ENCODE measurements around the gene BET1L.

Gene BET1L

DNA sequence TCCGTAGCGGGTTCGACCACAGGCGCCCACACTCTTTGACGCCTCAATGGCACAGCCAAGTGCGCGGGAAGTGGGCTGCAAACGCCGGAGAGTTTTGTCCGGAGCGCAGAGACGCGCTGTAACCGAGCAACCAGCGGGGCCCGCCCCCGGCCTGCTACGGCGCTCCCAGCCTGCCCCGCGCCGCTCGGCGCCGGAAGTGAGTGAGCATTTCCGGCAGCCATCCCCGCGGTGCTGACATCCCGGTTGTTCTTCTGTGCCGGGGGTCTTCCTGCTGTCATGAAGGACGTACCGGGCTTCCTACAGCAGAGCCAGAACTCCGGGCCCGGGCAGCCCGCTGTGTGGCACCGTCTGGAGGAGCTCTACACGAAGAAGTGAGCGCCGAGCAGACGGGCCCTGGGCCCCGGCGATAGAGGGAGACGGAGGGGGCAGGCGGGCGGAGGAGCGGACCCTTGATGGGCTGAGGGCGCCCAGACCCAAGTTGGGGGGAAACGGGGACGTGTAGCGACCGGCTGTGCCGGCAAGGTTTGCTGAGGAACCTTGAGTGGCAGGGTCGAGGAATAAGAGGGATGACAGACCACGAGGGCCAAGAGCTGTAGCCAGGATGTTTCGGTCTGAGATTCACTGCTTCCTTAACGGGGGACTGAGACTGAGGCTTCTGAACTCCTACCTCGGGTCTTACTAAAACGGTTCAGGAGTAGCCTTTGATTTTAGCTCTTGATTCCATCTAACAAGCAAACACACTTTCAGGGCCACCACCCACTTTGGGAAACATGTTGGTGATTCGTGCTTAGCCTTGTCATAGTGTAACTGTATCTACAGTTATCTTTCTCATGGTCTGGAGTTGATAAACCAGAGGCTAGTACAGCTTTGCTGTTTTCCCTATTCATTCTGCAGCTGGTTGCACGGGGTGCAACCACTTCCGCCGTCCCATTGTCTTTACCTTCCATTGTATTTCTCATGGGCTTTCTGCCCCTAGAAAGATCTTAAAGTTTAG lies 29.9 kb upstream of the BET1L start, which contains the start of gene PSMD13:
TSS of gene PSMD13 (plus strand) at position 203 of the 994 bp plus-strand sequence. CDS start at position 277, 74 bp downstream.
- TF ChIP-seq, protein P1, sequence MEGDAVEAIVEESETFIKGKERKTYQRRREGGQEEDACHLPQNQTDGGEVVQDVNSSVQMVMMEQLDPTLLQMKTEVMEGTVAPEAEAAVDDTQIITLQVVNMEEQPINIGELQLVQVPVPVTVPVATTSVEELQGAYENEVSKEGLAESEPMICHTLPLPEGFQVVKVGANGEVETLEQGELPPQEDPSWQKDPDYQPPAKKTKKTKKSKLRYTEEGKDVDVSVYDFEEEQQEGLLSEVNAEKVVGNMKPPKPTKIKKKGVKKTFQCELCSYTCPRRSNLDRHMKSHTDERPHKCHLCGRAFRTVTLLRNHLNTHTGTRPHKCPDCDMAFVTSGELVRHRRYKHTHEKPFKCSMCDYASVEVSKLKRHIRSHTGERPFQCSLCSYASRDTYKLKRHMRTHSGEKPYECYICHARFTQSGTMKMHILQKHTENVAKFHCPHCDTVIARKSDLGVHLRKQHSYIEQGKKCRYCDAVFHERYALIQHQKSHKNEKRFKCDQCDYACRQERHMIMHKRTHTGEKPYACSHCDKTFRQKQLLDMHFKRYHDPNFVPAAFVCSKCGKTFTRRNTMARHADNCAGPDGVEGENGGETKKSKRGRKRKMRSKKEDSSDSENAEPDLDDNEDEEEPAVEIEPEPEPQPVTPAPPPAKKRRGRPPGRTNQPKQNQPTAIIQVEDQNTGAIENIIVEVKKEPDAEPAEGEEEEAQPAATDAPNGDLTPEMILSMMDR (IDR thresholded peaks at IDR 0.05; ENCODE audit: low read depth, low read length): no peak
- in situ Hi-C loops (cut with HindIII; ENCODE audit: low sequenced_read_pairs): no loop called here
- H3K4me3 ChIP-seq (ENCODE audit: low read depth, low read length): peak within 1 kb of the TSS; percentile 94
- peak; percentile 82 for DNase-seq (ENCODE audit: low read depth, low spot score)

DNA sequence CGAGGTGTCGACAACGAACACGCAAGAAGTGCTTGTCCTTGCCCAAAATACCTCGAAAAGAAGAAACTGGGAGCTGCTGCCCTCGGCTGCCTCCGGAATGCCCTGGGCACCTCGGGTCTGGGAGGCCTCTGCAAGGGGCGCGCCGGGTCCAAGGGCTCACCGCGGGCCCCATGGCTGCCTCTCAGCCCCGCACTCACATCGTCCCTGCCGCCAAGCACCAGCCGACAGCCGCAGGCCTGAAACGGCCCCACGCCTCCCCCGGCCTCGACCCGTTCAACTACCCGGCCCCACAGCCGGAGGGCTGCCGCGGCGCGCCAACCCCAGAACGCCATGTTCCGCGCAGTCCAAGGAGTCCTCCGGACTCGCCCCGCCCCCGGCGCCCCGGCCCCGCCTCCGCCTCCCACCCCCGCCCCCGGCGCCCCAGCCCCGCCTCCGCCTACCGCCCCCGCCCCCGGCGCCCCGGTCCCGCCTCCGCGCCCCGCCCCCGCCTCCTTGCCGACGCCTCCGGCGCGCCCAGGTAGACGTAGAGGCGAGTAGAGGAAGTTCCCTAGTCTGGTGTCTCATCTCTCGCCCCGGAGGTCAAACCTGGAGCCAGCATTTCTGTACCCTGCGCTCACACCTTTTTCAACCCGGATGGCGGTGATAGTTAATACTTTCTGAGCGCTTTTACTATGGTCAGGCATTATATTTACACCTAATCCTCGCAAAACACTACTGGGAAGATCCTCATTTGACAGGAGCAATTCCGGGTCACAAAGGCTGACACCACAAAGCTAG lies 29.0 kb upstream of the BET1L start, which contains the start of gene SIRT3:
TSS of gene SIRT3 (minus strand) at position 346 of the 777 bp plus-strand sequence. CDS start at position 332, 14 bp downstream.
- peak; percentile 79 for DNase-seq (ENCODE audit: low read depth, low spot score)
- H3K4me3 ChIP-seq (ENCODE audit: low read depth, low read length): peak within 1 kb of the TSS; percentile 94
- in situ Hi-C loops (cut with HindIII; ENCODE audit: low sequenced_read_pairs): no loop called here
- TF ChIP-seq, protein P1 (IDR thresholded peaks at IDR 0.05; ENCODE audit: low read depth, low read length): no peak

DNA sequence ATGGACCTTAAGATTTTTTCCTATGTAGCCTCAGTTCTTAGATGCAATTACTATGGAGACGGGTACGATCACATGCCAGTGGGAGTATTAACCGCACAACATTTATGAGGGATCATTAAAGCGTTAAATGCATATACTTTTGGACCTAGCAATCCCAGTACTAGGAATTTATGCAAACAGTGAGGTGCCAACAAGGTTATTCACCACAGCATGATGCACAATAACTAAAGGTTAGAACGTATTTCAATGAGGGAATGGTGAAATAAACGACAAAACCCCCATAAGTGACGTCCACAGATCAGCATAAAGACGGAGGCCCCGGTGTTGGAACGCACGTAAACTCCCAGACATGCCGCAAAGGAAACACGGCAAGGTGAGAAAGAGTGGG lies 28.4 kb upstream of the BET1L start:
- DNase-seq (ENCODE audit: low read depth, low spot score): peak; percentile 17
- TF ChIP-seq, protein P1 (IDR thresholded peaks at IDR 0.05; ENCODE audit: low read depth, low read length): no peak
- in situ Hi-C loops (cut with HindIII; ENCODE audit: low sequenced_read_pairs): no loop called here
- H3K4me3 ChIP-seq (ENCODE audit: low read depth, low read length): peak overlapping the region; percentile 82

DNA sequence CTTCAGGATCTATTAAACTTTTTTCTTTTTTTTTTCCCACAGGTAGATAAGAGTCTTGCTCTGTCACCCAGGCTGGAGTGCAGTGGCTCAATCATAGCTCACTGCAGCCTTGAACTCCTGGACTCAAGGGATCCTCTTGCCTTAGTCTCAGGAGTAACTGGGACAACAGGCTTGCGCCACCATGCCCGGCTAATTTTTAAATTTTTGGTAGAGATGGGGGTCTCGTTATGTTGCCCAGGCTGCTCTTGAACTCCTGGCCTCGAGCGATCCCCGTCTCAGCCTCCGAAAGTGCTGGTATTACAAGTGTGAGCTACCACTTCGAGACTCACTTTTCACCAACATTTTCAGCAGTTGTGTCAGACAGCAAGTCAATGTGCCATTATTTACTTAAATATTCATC lies 28.0 kb upstream of the BET1L start:
- TF ChIP-seq, protein P1 (IDR thresholded peaks at IDR 0.05; ENCODE audit: low read depth, low read length): no peak
- peak overlapping the region; percentile 82 for H3K4me3 ChIP-seq (ENCODE audit: low read depth, low read length)
- DNase-seq (ENCODE audit: low read depth, low spot score): no peak
- in situ Hi-C loops (cut with HindIII; ENCODE audit: low sequenced_read_pairs): no loop called here

DNA sequence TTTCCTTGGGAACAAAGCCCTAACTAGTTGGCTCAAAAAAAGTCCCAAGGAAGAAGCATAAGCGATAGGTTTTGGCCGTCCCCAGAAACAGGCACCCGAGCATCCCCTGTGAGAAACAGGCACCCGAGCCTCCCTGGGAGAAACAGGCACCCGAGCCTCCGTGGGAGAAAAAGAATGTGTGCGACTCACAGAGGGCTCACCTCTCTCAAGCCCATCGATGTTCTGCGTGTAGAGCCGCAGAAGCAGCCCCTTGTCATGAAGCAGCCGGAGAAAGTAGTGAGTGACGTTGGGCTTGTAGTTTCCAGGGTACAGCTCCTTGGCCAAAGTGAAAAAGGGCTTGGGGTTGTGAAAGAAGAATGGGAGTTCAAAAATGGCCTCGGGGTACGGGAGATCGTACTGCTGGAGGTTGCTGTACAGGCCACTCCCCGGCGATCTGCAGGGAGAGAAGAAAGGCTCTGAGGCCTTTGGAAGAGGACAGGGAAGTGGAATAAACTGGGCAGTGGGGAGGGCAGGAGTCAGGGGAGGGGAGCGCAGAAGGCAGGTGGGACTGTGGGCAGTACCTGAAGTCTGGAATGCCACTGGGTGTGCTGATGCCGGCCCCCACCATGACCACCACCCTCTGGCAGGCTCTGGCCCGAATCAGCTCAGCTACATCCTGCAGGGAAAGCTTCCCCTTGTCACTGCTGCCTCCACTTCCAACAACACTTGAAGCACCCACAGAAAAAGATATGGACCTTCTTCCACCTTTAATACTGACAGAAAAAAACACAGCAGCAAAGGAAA lies 25.8 kb upstream of the BET1L start:
- TF ChIP-seq, protein P1 (IDR thresholded peaks at IDR 0.05; ENCODE audit: low read depth, low read length): no peak
- DNase-seq (ENCODE audit: low read depth, low spot score): no peak
- no peak overlapping the region for H3K4me3 ChIP-seq (ENCODE audit: low read depth, low read length)
- in situ Hi-C loops (cut with HindIII; ENCODE audit: low sequenced_read_pairs): no loop called here

DNA sequence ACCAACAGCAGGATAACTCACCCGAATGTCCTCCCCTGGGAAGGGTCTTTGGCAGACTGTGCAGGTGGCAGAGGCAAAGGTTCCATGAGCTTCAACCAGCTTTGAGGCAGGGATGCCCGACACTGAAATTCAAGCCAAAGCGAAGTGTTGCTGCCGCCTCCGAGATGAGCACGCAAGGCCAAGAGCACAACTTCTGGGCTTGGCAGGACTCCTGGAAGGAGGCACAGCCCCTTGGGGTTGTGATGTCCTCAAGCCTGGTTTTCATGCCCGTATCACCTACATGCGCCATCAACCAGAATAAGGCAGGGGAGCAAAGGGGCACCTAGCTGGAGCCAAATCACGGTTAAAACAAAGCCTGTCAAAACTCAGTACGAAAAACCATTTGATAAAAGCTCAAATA lies 23.2 kb upstream of the BET1L start:
- in situ Hi-C loops (cut with HindIII; ENCODE audit: low sequenced_read_pairs): no loop called here
- H3K4me3 ChIP-seq (ENCODE audit: low read depth, low read length): no peak overlapping the region
- DNase-seq (ENCODE audit: low read depth, low spot score): no peak
- TF ChIP-seq, protein P1 (IDR thresholded peaks at IDR 0.05; ENCODE audit: low read depth, low read length): no peak

Measured in astrocyte of the spinal cord (primary cell).